ENCODE measurements around the gene GEMIN4. TPM values are rescaled to one million over a fixed set of nuclear protein-coding genes. Genes with fewer than 3 reads are reported as not detected.

Gene GEMIN4
- total RNA-seq, 4 donors from 2014 or later: 9.9 to 29.0 (median 15.9) TPM

GRCh38 chr17:798246-798645 is 46.2 kb upstream of the GEMIN4 start:
- Histone ChIP-seq H3K9me3 (no peaks in the 10 kb centered on the region), H3K36me3 (peaks cover 0 to 28% (median 0%) of the 10 kb centered on the region in 3 donors), H3K27me3 (no peaks in the 10 kb centered on the region), H3K27ac (no peak overlapping the region), H3K4me3 (no peak overlapping the region), H3K4me1 (peaks cover 0 to 18% (median 2%) of the 10 kb centered on the region in 4 donors)
- DNase-seq (ENCODE audit: low spot score in 2 of 2): no peak
- 63 to 71% methylated on average over 11 of the region's 11 CpGs for WGBS, 2 donors
- TF ChIP-seq CTCF (IDR thresholded peaks at IDR 0.05) (no peak), POLR2A (IDR thresholded peaks at IDR 0.05) (no peak), EP300 (IDR thresholded peaks at IDR 0.05) (no peak)

GRCh38 chr17:797236-797840 is 45.3 kb upstream of the GEMIN4 start:
- Histone ChIP-seq H3K27ac (peak overlapping the region in 1 of 4 donors; percentile 34), H3K36me3 (peaks cover 0 to 26% (median 0%) of the 10 kb centered on the region in 3 donors), H3K4me1 (peaks cover 0 to 18% (median 2%) of the 10 kb centered on the region in 4 donors), H3K9me3 (no peaks in the 10 kb centered on the region), H3K4me3 (no peak overlapping the region), H3K27me3 (no peaks in the 10 kb centered on the region)
- TF ChIP-seq EP300 (IDR thresholded peaks at IDR 0.05): peak in 1 of 2 donors; percentile 44
- no peak for TF ChIP-seq POLR2A (IDR thresholded peaks at IDR 0.05)
- no peak for DNase-seq (ENCODE audit: low spot score in 2 of 2)
- 83 to 86% methylated on average over 21 to 22 of the region's 22 CpGs for WGBS, 2 donors

GRCh38 chr17:796609-797008 is 44.5 kb upstream of the GEMIN4 start:
- Histone ChIP-seq H3K27me3 (no peaks in the 10 kb centered on the region), H3K27ac (peak overlapping the region in 1 of 4 donors; percentile 34), H3K36me3 (peaks cover 0 to 33% (median 0%) of the 10 kb centered on the region in 3 donors), H3K9me3 (no peaks in the 10 kb centered on the region), H3K4me1 (peaks cover 0 to 18% (median 2%) of the 10 kb centered on the region in 4 donors), H3K4me3 (no peak overlapping the region)
- TF ChIP-seq EP300 (IDR thresholded peaks at IDR 0.05): no peak
- no peak for TF ChIP-seq POLR2A (IDR thresholded peaks at IDR 0.05)
- TF ChIP-seq CTCF (IDR thresholded peaks at IDR 0.05): no peak
- WGBS, 2 donors: 82 to 90% methylated on average over 15 of the region's 15 CpGs
- no peak for DNase-seq (ENCODE audit: low spot score in 2 of 2)

GRCh38 chr17:795721-796120 is 43.7 kb upstream of the GEMIN4 start:
- peak overlapping the region in 1 of 4 donors; percentile 74 for H3K27ac ChIP-seq
- WGBS, 2 donors: 70 to 80% methylated on average over 9 of the region's 9 CpGs
- DNase-seq (ENCODE audit: low spot score in 2 of 2): no peak

GRCh38 chr17:795276-795675 is 43.2 kb upstream of the GEMIN4 start:
- H3K27ac ChIP-seq: peak overlapping the region in 3 of 4 donors; percentile 2 to 74 (median 50)
- DNase-seq (ENCODE audit: low spot score in 2 of 2): no peak
- no peak for TF ChIP-seq EP300 (IDR thresholded peaks at IDR 0.05)
- no peak for TF ChIP-seq POLR2A (IDR thresholded peaks at IDR 0.05)
- no peak for TF ChIP-seq CTCF (IDR thresholded peaks at IDR 0.05)
- H3K4me1 ChIP-seq: peaks cover 0 to 18% (median 2%) of the 10 kb centered on the region in 4 donors
- WGBS, 2 donors: 60 to 63% methylated on average over 12 to 14 of the region's 14 CpGs
- peaks cover 0 to 35% (median 0%) of the 10 kb centered on the region in 3 donors for H3K36me3 ChIP-seq
- H3K9me3 ChIP-seq: no peaks in the 10 kb centered on the region
- H3K27me3 ChIP-seq: no peaks in the 10 kb centered on the region
- H3K4me3 ChIP-seq: peak overlapping the region in 1 of 4 donors; percentile 28

More at GRCh38 chr17:795721-796120, 43.7 kb upstream of the GEMIN4 start:
- Histone ChIP-seq H3K27me3 (no peaks in the 10 kb centered on the region), H3K4me3 (no peak overlapping the region), H3K36me3 (peaks cover 0 to 38% (median 0%) of the 10 kb centered on the region in 3 donors), H3K9me3 (no peaks in the 10 kb centered on the region), H3K4me1 (peaks cover 0 to 18% (median 2%) of the 10 kb centered on the region in 4 donors)
- TF ChIP-seq POLR2A (IDR thresholded peaks at IDR 0.05): no peak
- no peak for TF ChIP-seq EP300 (IDR thresholded peaks at IDR 0.05)
- no peak for TF ChIP-seq CTCF (IDR thresholded peaks at IDR 0.05)
